ENCODE data around the gene POLR1G.
A peak's percentile ranks its signal among the peaks of the same experiment; 100 is the strongest.

DNA sequence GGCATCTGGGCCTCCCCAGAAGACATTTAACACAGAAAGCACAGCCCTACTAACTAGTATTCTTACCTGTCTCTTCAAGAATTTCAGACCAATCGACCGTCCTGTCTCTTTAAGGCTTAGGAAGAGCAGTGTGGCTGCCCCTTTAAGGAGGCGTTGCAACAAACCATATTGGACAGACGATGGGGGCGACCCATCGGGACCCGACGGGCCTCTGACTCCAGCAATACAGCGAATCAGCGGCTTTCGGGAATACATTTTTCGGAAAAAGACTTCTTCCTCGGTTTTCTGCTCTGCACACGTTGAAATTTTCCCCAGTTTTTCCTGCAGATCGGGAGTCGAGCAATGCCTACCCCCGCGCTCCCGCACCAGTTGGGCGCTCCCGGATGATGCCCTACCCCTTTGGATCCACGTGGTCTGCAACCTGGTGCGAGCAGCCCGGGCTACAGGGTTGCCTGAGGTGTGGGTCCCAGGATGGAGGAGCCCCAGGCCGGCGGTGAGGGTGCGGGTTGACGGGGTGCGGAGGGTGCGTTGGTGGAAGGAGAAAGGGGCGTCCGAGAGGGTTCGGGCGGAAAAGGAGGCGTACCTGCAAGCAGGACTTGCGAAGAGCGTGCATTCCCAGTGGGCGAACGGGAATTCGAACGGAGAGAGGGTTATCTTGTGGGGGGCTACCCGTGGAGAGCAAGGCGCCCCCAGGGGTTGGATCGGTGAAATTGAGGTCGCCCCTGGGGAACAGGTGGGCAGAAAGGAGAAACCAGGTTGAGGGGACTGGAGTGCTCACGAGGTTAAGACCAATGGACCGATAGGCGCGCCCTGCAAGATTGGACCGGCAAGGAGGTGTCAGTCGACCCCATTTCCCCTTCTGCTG lies at the start of gene POLR1G:
- TF ChIP-seq, protein P1, sequence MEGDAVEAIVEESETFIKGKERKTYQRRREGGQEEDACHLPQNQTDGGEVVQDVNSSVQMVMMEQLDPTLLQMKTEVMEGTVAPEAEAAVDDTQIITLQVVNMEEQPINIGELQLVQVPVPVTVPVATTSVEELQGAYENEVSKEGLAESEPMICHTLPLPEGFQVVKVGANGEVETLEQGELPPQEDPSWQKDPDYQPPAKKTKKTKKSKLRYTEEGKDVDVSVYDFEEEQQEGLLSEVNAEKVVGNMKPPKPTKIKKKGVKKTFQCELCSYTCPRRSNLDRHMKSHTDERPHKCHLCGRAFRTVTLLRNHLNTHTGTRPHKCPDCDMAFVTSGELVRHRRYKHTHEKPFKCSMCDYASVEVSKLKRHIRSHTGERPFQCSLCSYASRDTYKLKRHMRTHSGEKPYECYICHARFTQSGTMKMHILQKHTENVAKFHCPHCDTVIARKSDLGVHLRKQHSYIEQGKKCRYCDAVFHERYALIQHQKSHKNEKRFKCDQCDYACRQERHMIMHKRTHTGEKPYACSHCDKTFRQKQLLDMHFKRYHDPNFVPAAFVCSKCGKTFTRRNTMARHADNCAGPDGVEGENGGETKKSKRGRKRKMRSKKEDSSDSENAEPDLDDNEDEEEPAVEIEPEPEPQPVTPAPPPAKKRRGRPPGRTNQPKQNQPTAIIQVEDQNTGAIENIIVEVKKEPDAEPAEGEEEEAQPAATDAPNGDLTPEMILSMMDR (IDR thresholded peaks at IDR 0.05) = peak in 2 of 4 experiments; percentile 57 to 61
- no peak for TF ChIP-seq POLR2A (IDR thresholded peaks at IDR 0.05)

All from uterus (tissue), 2 donors.